D721Med (cell line): ENCODE data around the gene CILP2.

ENCODE experiments used
- DNase-seq: peaks from one replicate; pipeline ENCODE4 v3.0.0; 2011; ENCODE audit warnings: low spot score; ENCODE audit not compliant: insufficient read length
- FAIRE-seq: peaks from 2 replicates; lab custom pipeline; 2011; peaks lifted over from hg19 to GRCh38; lab: Jason Lieb, UNC
- CTCF ChIP-seq: IDR thresholded peaks from 2 replicates; pipeline ENCODE4 v1.5.1; 2012; ENCODE audit warnings: mild to moderate bottlenecking, control low read depth; ENCODE audit not compliant: insufficient read depth; ENCODE audit errors: missing control alignments

CILP2 gene

GRCh38 chr19:19547674-19548336 is 9.7 kb downstream of the CILP2 start:
- no peak for TF ChIP-seq CTCF
- FAIRE-seq (no peak), DNase-seq (no peak)

- FAIRE-seq, result no peak
- DNase-seq, result no peak
- no peak for TF ChIP-seq CTCF
These were observed 11.1 kb downstream of the CILP2 start for GRCh38 chr19:19548915-19549759.

- no peak for TF ChIP-seq CTCF
- DNase-seq (no peak), FAIRE-seq (no peak)
These were observed 11.9 kb downstream of the CILP2 start for GRCh38 chr19:19549804-19550464.

- TF ChIP-seq CTCF, result no peak
- DNase-seq (no peak), FAIRE-seq (no peak)
These were observed 12.4 kb downstream of the CILP2 start for GRCh38 chr19:19550485-19550929.

- FAIRE-seq, result no peak
These were observed 13.1 kb downstream of the CILP2 start for GRCh38 chr19:19550972-19551852.

GRCh38 chr19:19551853-19552192 is 13.8 kb downstream of the CILP2 start:
- DNase-seq, result no peak
- no peak for TF ChIP-seq CTCF
- no peak for FAIRE-seq

More at GRCh38 chr19:19550972-19551852, 13.1 kb downstream of the CILP2 start:
- no peak for TF ChIP-seq CTCF
- no peak for DNase-seq
